ENCODE measurements around the gene MAPKBP1. TPM values are rescaled to one million over a fixed set of nuclear protein-coding genes. Genes with fewer than 3 reads are reported as not detected.

MAPKBP1 gene
- total and polyA plus RNA-seq, 9 of the 15 experiments (the other 6 are each of a cell fraction or from before 2014, with no cell fraction given) = 0.15 to 9.5 (median 4.5) TPM

DNA sequence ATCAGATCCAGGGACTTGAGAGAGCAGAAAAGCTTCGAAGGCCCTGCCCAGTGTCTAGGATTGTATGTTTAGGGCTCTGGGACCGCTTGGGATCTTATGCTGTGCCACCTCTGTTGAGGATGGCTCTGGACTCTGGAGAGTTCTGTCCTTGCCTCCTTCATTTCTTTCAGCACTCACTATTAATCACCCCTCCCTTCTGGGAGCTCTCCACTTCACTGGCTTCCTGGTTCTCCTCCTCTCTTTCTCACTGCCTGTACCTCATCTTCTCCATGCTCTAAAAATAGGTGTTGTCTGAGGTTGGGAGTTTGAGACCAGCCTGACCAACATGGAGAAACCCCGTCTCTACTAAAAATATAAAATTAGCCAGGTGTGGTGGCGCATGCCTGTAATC is 17.3 kb downstream of the MAPKBP1 start:
- ChIA-PET CTCF (ENCODE audit: low intra/inter-chr PET ratio) (no interaction called here), POLR2A (interaction anchor here (0.7 to 2.5 kb wide), 3 partner anchors 12 to 100 kb away, joined by 3 to 6 read pairs (median 6); no protein-coding TSS in a partner anchor)
- H3K27me3 ChIP-seq (ENCODE audit: control insufficient read depth in 2 of 2, insufficient read depth in 2 of 2, low read length in 2 of 2) = no peaks in the 10 kb centered on the region
- ATAC-seq = peak; percentile 13; the same call in 2 of the 3 replicates
- H3K79me2 ChIP-seq (ENCODE audit: control insufficient read depth, insufficient read depth, low read length) = 0 out of 3 replicates have a peak, but pooled peaks cover 5% of the 10 kb centered on the region
- H3K27ac ChIP-seq (ENCODE audit: extremely low read depth, low read depth, low read length) = peak overlapping the region; percentile 64
- BruUV-seq (replicated peaks) = no TSS peak
- TF ChIP-seq HES1 (IDR thresholded peaks at IDR 0.05; ENCODE audit: low read depth) (no peak), MEIS2 (IDR thresholded peaks at IDR 0.05; ENCODE audit: partially characterized antibody) (peak; percentile 6)
- peak overlapping the region; percentile 22 to 56; a peak in 1 of 4 replicates for H3K9ac ChIP-seq (ENCODE audit: insufficient read depth in 1 of 2, low read depth in 2 of 2, low read length in 2 of 2)
- DNase-seq (ENCODE audit: extremely low read depth in 1 of 4, low spot score in 3 of 4) = no peak
- no peak overlapping the region for H3K4me3 ChIP-seq
- H3K9me3 ChIP-seq (replicated peaks; ENCODE audit: control insufficient read depth, insufficient read depth, low read depth, low read length) = no peaks in the 10 kb centered on the region
- FAIRE-seq = no peak
- in situ Hi-C loops (cut with MboI) (no loop called here), intact Hi-C loops (cut with micrococcal nuclease) (no loop called here)
- H3K4me2 ChIP-seq (ENCODE audit: insufficient read depth, low read length) = no peak overlapping the region
- no peaks in the 10 kb centered on the region for H3K36me3 ChIP-seq (ENCODE audit: control insufficient read depth, insufficient read depth, low read length)
- WGBS (ENCODE audit: insufficient coverage, low coverage, missing lambda C conversion rate) = 56% methylated on average over 3 of the region's 4 CpGs
- peaks cover 5% of the 10 kb centered on the region for H3K9me1 ChIP-seq (ENCODE audit: control insufficient read depth, insufficient read depth, low read length)
- H2AFZ ChIP-seq (ENCODE audit: low read depth, low read length) = peak overlapping the region; percentile 60
- peaks cover 16% of the 10 kb centered on the region for H4K20me1 ChIP-seq (replicated peaks; ENCODE audit: control insufficient read depth, insufficient read depth, low read length)
- peaks cover 30 to 53% of the 10 kb centered on the region in 2 experiments for H3K4me1 ChIP-seq (replicated peaks in 1 of 2; ENCODE audit: control insufficient read depth in 2 of 2, insufficient read depth in 2 of 2, low read length in 2 of 2)

DNA sequence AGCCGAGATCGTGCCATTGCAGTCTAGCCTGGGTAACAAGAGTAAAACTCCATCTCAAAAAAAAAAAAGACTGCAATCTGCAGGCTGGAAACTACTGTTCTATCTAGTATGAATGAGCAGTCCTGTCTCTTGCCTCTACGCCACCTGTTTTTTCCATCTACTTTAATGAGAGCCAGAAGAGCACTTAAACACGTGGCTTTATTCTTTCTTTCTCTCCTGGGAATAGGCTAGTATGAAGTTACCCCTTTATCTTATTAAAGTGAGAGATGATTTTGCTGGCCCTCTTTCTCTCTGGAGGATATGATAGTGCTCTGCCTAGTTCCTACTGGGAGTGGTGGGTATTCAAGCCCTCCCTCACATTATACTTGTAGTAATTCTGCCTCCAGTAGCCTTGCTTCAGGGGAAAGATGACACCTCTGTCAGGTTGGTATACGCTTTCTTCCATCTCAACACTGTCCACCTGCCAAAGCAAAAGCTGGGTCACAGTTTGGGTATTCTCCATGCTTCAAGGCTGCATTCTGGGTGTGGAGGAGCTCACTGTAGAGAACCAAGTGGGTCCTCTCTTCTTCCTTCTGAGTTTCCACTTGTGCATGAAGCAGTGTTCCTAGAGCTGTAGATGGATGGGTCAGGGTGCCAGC is 17.8 kb downstream of the MAPKBP1 start:
- Histone ChIP-seq H3K9me1 (ENCODE audit: control insufficient read depth, insufficient read depth, low read length) (peaks cover 5% of the 10 kb centered on the region), H3K4me2 (ENCODE audit: insufficient read depth, low read length) (no peak overlapping the region), H3K4me1 (replicated peaks in 1 of 2; ENCODE audit: control insufficient read depth in 2 of 2, insufficient read depth in 2 of 2, low read length in 2 of 2) (peaks cover 30 to 53% of the 10 kb centered on the region in 2 experiments), H3K36me3 (ENCODE audit: control insufficient read depth, insufficient read depth, low read length) (no peaks in the 10 kb centered on the region), H3K79me2 (ENCODE audit: control insufficient read depth, insufficient read depth, low read length) (0 out of 3 replicates have a peak, but pooled peaks cover 5% of the 10 kb centered on the region), H3K27ac (ENCODE audit: extremely low read depth, low read depth, low read length) (no peak overlapping the region), H2AFZ (ENCODE audit: low read depth, low read length) (no peak overlapping the region), H3K4me3 (no peak overlapping the region), H3K9me3 (replicated peaks; ENCODE audit: control insufficient read depth, insufficient read depth, low read depth, low read length) (no peaks in the 10 kb centered on the region), H3K27me3 (ENCODE audit: control insufficient read depth in 2 of 2, insufficient read depth in 2 of 2, low read length in 2 of 2) (no peaks in the 10 kb centered on the region), H4K20me1 (replicated peaks; ENCODE audit: control insufficient read depth, insufficient read depth, low read length) (peaks cover 16% of the 10 kb centered on the region), H3K9ac (ENCODE audit: insufficient read depth in 1 of 2, low read depth in 2 of 2, low read length in 2 of 2) (no peak overlapping the region)
- WGBS (ENCODE audit: insufficient coverage, low coverage, missing lambda C conversion rate) = 76% methylated on average over 5 of the region's 5 CpGs
- ChIA-PET POLR2A (interaction anchor here (0.7 to 2.5 kb wide), 5 partner anchors 9 to 130 kb away, joined by 3 to 6 read pairs (median 5); no protein-coding TSS in a partner anchor), CTCF (ENCODE audit: low intra/inter-chr PET ratio) (no interaction called here)
- no TSS peak for BruUV-seq (replicated peaks)
- no peak for FAIRE-seq
- in situ Hi-C loops (cut with MboI) = no loop called here
- no peak for DNase-seq (ENCODE audit: extremely low read depth in 1 of 4, low spot score in 3 of 4)
- no peak for ATAC-seq
- intact Hi-C loops (cut with micrococcal nuclease) = no loop called here
- TF ChIP-seq ZKSCAN8 (CRISPR knock-in tag; IDR thresholded peaks at IDR 0.05) (no peak), TCF7 (IDR thresholded peaks at IDR 0.05; ENCODE audit: borderline replicate concordance) (no peak), ZBTB1 (CRISPR knock-in tag; IDR thresholded peaks at IDR 0.05; ENCODE audit: borderline replicate concordance, low read depth) (no peak), SMAD2 (IDR thresholded peaks at IDR 0.05; ENCODE audit: low read depth, low read length) (no peak), ZNF232 (CRISPR knock-in tag; IDR thresholded peaks at IDR 0.05) (no peak), MIER1 (IDR thresholded peaks at IDR 0.05; ENCODE audit: low read depth) (no peak), ZBED1 (IDR thresholded peaks at IDR 0.05) (no peak), GTF2F1 (IDR thresholded peaks at IDR 0.05; ENCODE audit: low read depth, low read length) (no peak)
- TF ChIP-seq, protein P1, sequence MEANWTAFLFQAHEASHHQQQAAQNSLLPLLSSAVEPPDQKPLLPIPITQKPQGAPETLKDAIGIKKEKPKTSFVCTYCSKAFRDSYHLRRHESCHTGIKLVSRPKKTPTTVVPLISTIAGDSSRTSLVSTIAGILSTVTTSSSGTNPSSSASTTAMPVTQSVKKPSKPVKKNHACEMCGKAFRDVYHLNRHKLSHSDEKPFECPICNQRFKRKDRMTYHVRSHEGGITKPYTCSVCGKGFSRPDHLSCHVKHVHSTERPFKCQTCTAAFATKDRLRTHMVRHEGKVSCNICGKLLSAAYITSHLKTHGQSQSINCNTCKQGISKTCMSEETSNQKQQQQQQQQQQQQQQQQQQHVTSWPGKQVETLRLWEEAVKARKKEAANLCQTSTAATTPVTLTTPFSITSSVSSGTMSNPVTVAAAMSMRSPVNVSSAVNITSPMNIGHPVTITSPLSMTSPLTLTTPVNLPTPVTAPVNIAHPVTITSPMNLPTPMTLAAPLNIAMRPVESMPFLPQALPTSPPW (CRISPR knock-in tag; IDR thresholded peaks at IDR 0.05) = no peak
- TF ChIP-seq, protein P2, sequence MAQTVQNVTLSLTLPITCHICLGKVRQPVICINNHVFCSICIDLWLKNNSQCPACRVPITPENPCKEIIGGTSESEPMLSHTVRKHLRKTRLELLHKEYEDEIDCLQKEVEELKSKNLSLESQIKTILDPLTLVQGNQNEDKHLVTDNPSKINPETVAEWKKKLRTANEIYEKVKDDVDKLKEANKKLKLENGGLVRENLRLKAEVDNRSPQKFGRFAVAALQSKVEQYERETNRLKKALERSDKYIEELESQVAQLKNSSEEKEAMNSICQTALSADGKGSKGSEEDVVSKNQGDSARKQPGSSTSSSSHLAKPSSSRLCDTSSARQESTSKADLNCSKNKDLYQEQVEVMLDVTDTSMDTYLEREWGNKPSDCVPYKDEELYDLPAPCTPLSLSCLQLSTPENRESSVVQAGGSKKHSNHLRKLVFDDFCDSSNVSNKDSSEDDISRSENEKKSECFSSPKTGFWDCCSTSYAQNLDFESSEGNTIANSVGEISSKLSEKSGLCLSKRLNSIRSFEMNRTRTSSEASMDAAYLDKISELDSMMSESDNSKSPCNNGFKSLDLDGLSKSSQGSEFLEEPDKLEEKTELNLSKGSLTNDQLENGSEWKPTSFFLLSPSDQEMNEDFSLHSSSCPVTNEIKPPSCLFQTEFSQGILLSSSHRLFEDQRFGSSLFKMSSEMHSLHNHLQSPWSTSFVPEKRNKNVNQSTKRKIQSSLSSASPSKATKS (CRISPR knock-in tag; IDR thresholded peaks at IDR 0.05) = no peak

Data from K562 (cell line).